ENCODE measurements around the gene NFIC. TPM values are rescaled to one million over a fixed set of nuclear protein-coding genes. Genes with fewer than 3 reads are reported as not detected.
A peak's percentile ranks its signal among the peaks of the same experiment; 100 is the strongest.

The NFIC gene
- total RNA-seq, 1 experiment from 2014 or later, result 8.0 TPM

- no CpG with 5 or more reads among the region's 2 CpGs for WGBS (ENCODE audit: extremely low coverage, insufficient read length, low lambda C conversion rate)
- H2BK20ac ChIP-seq (ENCODE audit: low read depth, low read length, poor library complexity, severe bottlenecking), result no peak overlapping the region
- H3K27ac Mint-ChIP-seq, result peak overlapping the region; percentile 63 to 91 (median 83); a peak in 6 of 7 replicates
- no peak overlapping the region for H2BK120ac ChIP-seq (ENCODE audit: low read depth, low read length, poor library complexity, severe bottlenecking)
- peak overlapping the region; percentile 19 for H3K18ac ChIP-seq (ENCODE audit: insufficient read length, low read depth, low read length)
- H4K20me1 ChIP-seq (ENCODE audit: control insufficient read depth, insufficient read depth, insufficient read length), result no peaks in the 10 kb centered on the region
- no peaks in the 10 kb centered on the region; a peak in 1 of 5 replicates for H3K9me3 Mint-ChIP-seq
- no peaks in the 10 kb centered on the region; the same call in 1 of the 2 replicates for H3K79me2 ChIP-seq (ENCODE audit: insufficient read depth, low read length)
- H2BK12ac ChIP-seq (ENCODE audit: insufficient read length, low read depth, low read length), result no peak overlapping the region
- H2BK15ac ChIP-seq (ENCODE audit: low read depth, low read length), result no peak overlapping the region
- H3K4me2 ChIP-seq (ENCODE audit: insufficient read depth, insufficient read length, low read length), result peak overlapping the region; percentile 17
- H3K27me3 Mint-ChIP-seq (ENCODE audit: low read depth), result no peaks in the 10 kb centered on the region; the same call in 1 of the 2 replicates
- H3T11ph ChIP-seq (ENCODE audit: low read length), result no peak overlapping the region
- H4K5ac ChIP-seq (ENCODE audit: insufficient read length, low read depth, low read length), result no peak overlapping the region
- H3K14ac ChIP-seq (ENCODE audit: insufficient read depth, low read length), result peak overlapping the region; percentile 73; the same call in 1 of the 2 replicates
- H3K27ac ChIP-seq (ENCODE audit: insufficient read length, low read depth, low read length), result no peak overlapping the region
- H4K91ac ChIP-seq (ENCODE audit: insufficient read length, low read depth, low read length), result no peak overlapping the region
- peak overlapping the region; percentile 38 to 69; a peak in 4 of 5 replicates for H3K4me3 Mint-ChIP-seq
- no peak overlapping the region for H2AFZ ChIP-seq (ENCODE audit: low read length)
- no peak overlapping the region for H2AK5ac ChIP-seq (ENCODE audit: insufficient read length, low read length)
- no peaks in the 10 kb centered on the region for H3K9me3 ChIP-seq (ENCODE audit: control insufficient read depth, low read depth, low read length)
- H3K4me1 Mint-ChIP-seq, result peaks cover 36 to 45% of the 10 kb centered on the region in 2 experiments
- H2BK5ac ChIP-seq (ENCODE audit: insufficient read length, low read length), result no peak overlapping the region
- no peak overlapping the region for H3K9ac ChIP-seq (ENCODE audit: extremely low read depth, insufficient read length, low read length)
- no peak overlapping the region for H3K56ac ChIP-seq (ENCODE audit: insufficient read length, low read depth, low read length)
- TF ChIP-seq CTCF (conservative IDR thresholded peaks at IDR 0.05), result no peak
- H3K23me2 ChIP-seq (ENCODE audit: insufficient read length, low read depth, low read length, poor library complexity, severe bottlenecking), result no peaks in the 10 kb centered on the region
- H3K79me1 ChIP-seq (ENCODE audit: insufficient read depth, low read depth, low read length, poor library complexity, severe bottlenecking), result no peaks in the 10 kb centered on the region
- peaks cover 3% of the 10 kb centered on the region; the same call in 1 of the 2 replicates for H3K4me1 ChIP-seq (ENCODE audit: insufficient read depth, low read length)
- H3K23ac ChIP-seq (ENCODE audit: insufficient read length, low read depth, low read length), result no peak overlapping the region
- H3K4ac ChIP-seq (ENCODE audit: low read depth, low read length), result no peak overlapping the region
- no peak for DNase-seq
- H3K36me3 Mint-ChIP-seq (ENCODE audit: insufficient read depth in 1 of 3, low read depth in 3 of 3), result peaks cover 2 to 15% (median 10%) of the 10 kb centered on the region in 3 experiments; a peak in 6 of 7 replicates
- no peaks in the 10 kb centered on the region for H3K27me3 ChIP-seq (ENCODE audit: insufficient read depth, low read length)
- H4K8ac ChIP-seq (replicated peaks; ENCODE audit: insufficient read length, low read depth, low read length), result no peak overlapping the region
Observed at GRCh38 chr19:3518659-3519058, 152.3 kb downstream of the NFIC start.

Other genes with a start within 250 kb of the NFIC start
- gene GNA15, start 230.6 kb upstream of the NFIC start, total RNA-seq (2021), result 0.20 TPM in 1 of 2 replicates, not detected in the other
- not detected in 2 replicates for gene S1PR4, start 187.8 kb upstream of the NFIC start, total RNA-seq (2021)
- 94.8 and 100 TPM in 2 replicates for gene NCLN, start 180.7 kb upstream of the NFIC start, total RNA-seq (2021)
- 4.8 TPM in 2 replicates for gene CELF5, start 141.9 kb upstream of the NFIC start, total RNA-seq (2021)
- gene SMIM24, start 113.9 kb downstream of the NFIC start, total RNA-seq (2021), result 1.3 and 1.9 TPM in 2 replicates
- not detected in 2 replicates for gene SMIM44, start 116.9 kb downstream of the NFIC start, total RNA-seq (2021)
- 16.5 and 18.1 TPM in 2 replicates for gene DOHH, start 134.1 kb downstream of the NFIC start, total RNA-seq (2021)
- gene FZR1, start 139.7 kb downstream of the NFIC start, total RNA-seq (2021), result 46.0 and 51.4 TPM in 2 replicates
- gene TEKTIP1, start 172.6 kb downstream of the NFIC start, total RNA-seq (2021), result 1.2 and 1.3 TPM in 2 replicates
- gene MFSD12, start 191.0 kb downstream of the NFIC start, total RNA-seq (2021), result 51.5 and 58.8 TPM in 2 replicates
- 58.1 and 58.9 TPM in 2 replicates for gene HMG20B, start 206.4 kb downstream of the NFIC start, total RNA-seq (2021)
- 1.6 and 1.9 TPM in 2 replicates for gene GIPC3, start 218.9 kb downstream of the NFIC start, total RNA-seq (2021)
- gene TBXA2R, start 240.3 kb downstream of the NFIC start, total RNA-seq (2021), result 0.63 and 0.64 TPM in 2 replicates